ENCODE measurements around the gene ZDHHC9.

DNA sequence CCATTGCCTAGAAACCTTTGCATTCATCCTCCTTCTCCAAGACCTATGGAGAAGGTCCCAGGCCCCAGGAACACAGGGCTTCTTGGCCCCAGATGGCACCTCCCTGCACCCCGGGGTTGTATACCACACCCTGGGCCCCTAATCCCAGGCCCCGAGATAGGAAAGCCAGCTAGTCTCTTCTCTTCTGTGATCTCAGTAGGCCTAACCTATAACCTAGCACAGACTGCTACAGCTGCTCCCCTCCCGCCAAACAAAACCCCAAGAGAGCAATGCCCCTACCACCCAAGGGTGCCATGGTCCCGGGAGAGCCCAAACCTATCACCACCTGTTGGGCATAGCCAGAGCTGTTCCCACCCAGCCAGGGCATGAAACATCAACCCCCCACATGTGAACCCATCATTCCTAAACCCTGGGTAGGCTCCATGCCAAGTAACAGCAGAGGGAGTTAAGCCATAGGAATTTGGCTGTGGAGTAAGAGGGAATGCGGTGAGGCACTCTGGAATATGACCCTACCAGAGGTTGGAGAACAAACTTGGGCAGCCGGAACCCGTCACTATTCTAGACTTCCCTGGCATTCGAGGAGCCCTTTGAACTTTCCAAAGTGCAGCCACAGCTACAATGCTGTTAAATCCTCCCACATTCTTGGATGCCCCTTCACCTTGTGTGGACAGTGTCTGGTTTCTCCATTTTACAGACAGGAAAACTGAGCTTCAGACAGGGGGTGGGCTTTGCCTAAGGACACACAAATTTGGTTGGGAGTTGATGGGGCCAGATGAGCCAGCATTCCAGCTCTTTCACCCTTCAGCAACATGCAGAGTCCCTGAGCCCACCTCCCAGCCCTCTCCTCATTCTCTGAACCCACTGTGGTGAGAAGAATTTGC is 74.9 kb downstream of the ZDHHC9 start:
- TF ChIP-seq, protein P1, sequence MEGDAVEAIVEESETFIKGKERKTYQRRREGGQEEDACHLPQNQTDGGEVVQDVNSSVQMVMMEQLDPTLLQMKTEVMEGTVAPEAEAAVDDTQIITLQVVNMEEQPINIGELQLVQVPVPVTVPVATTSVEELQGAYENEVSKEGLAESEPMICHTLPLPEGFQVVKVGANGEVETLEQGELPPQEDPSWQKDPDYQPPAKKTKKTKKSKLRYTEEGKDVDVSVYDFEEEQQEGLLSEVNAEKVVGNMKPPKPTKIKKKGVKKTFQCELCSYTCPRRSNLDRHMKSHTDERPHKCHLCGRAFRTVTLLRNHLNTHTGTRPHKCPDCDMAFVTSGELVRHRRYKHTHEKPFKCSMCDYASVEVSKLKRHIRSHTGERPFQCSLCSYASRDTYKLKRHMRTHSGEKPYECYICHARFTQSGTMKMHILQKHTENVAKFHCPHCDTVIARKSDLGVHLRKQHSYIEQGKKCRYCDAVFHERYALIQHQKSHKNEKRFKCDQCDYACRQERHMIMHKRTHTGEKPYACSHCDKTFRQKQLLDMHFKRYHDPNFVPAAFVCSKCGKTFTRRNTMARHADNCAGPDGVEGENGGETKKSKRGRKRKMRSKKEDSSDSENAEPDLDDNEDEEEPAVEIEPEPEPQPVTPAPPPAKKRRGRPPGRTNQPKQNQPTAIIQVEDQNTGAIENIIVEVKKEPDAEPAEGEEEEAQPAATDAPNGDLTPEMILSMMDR (IDR thresholded peaks at IDR 0.05): no peak
- no peak for TF ChIP-seq POLR2A (IDR thresholded peaks at IDR 0.05; ENCODE audit: low read depth)

Data from esophagus muscularis mucosa (tissue), 3 donors.